PFSK-1 (cell line): ENCODE data around the gene MMEL1.

Experiments used
- POLR2AphosphoS5 ChIP-seq: IDR thresholded peaks from 2 replicates; pipeline ENCODE4 v1.6.1; 2012; ENCODE audit warnings: low read depth, mild to moderate bottlenecking, control low read depth, low read length, moderate library complexity
- TAF1 ChIP-seq: IDR thresholded peaks from 2 replicates; pipeline ENCODE4 v1.6.1; 2012; ENCODE audit warnings: low read length, control low read depth, borderline replicate concordance; ENCODE audit not compliant: insufficient read depth
- TF ChIP-seq, protein P1 (sequence below), 2 experiments: IDR thresholded peaks; 2 replicates each; pipeline versions ENCODE4 v1.6.1 to v1.8.0; 2011 to 2012; ENCODE audit warnings: low read depth in 2 of 2, low read length in 2 of 2, control low read depth in 1 of 2, inconsistent platforms in 1 of 2, mild to moderate bottlenecking in 1 of 2, moderate library complexity in 1 of 2; ENCODE audit not compliant: insufficient read depth in 1 of 2

DNA sequence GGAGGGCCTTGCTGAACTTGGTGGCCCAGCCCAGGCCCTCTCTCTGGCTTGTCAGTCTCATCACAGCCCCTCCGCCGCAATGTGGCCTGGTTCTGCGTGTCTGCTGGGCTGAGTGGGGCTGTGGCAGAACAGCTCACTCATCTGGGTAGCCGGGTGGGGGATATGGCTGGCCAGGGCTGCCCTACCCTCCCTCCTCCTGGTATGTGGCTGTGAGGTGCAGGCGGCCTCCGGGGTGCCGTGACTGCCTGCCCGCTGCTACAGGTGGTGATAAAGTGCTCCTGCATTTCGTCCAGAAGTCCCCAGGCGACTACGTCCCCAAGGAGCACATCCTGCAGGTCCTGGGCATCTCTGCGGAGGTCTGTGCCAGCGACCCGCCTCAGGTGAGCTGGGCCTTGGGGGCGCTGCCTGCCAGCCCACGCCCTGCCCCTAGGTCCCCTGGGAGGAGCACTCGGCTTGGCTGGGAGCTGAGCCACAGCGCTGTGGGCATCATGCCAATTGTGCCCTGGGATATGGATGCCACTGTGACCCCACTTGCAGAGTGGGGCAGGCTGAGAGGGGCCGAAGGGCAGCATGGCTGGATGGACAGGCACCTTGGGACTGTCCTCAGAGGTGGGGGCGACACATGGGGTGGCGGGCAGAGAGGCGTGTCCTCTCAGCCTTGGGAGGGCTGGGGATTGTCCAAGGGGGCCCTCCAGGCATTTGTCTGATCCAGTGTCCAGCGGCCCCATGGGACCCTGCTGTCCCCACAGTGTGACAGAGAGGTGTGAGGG is 44.0 kb downstream of the MMEL1 start:
- TF ChIP-seq, protein P1, sequence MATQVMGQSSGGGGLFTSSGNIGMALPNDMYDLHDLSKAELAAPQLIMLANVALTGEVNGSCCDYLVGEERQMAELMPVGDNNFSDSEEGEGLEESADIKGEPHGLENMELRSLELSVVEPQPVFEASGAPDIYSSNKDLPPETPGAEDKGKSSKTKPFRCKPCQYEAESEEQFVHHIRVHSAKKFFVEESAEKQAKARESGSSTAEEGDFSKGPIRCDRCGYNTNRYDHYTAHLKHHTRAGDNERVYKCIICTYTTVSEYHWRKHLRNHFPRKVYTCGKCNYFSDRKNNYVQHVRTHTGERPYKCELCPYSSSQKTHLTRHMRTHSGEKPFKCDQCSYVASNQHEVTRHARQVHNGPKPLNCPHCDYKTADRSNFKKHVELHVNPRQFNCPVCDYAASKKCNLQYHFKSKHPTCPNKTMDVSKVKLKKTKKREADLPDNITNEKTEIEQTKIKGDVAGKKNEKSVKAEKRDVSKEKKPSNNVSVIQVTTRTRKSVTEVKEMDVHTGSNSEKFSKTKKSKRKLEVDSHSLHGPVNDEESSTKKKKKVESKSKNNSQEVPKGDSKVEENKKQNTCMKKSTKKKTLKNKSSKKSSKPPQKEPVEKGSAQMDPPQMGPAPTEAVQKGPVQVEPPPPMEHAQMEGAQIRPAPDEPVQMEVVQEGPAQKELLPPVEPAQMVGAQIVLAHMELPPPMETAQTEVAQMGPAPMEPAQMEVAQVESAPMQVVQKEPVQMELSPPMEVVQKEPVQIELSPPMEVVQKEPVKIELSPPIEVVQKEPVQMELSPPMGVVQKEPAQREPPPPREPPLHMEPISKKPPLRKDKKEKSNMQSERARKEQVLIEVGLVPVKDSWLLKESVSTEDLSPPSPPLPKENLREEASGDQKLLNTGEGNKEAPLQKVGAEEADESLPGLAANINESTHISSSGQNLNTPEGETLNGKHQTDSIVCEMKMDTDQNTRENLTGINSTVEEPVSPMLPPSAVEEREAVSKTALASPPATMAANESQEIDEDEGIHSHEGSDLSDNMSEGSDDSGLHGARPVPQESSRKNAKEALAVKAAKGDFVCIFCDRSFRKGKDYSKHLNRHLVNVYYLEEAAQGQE (IDR thresholded peaks at IDR 0.05; ENCODE audit: insufficient read depth in 1 of 2, low read depth in 2 of 2, low read length in 2 of 2) = no peak
- TF ChIP-seq TAF1 = no peak
- no peak for TF ChIP-seq POLR2AphosphoS5
